Activated CD4-positive, alpha-beta T cell treated with anti-CD3 and anti-CD28 coated beads for 1 hour (primary cell): ENCODE results near the gene SLC6A18.
A peak's percentile ranks its signal among the peaks of the same experiment; 100 is the strongest.

Experiments used
- DNase-seq: peaks from one replicate; pipeline ENCODE4 v3.0.0-alpha.2; 2020

The SLC6A18 gene

GRCh38 chr5:1240496-1241260 is 15.5 kb downstream of the SLC6A18 start:
- DNase-seq, result no peak

DNA sequence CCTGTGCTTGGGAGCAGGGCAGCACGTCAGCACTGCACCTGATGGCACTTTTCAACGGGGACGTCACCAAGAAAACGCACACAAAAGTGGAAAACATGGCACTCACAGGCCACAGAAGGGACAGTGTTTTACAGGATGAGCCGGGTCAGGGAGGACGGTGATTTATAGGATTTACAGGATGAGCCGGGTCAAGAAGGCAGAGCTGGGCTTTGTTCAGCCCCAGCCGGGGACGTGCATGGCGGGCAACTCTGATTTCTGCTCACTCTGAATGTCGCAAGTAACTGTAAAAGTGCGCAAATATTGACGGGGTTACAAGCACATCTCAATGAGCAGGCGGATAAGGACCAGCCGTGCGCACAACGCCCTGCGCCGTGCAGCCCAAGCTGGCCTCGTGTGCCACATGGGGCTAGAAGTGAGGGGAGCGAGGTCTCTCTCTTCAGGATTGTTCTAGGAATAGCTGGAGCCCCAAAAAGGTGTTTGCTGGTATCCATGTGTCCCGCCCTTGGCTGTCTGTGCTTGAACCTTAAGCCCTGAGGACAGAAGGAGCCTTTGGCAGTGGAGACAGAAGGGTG is 16.4 kb downstream of the SLC6A18 start:
- no peak for DNase-seq

DNA sequence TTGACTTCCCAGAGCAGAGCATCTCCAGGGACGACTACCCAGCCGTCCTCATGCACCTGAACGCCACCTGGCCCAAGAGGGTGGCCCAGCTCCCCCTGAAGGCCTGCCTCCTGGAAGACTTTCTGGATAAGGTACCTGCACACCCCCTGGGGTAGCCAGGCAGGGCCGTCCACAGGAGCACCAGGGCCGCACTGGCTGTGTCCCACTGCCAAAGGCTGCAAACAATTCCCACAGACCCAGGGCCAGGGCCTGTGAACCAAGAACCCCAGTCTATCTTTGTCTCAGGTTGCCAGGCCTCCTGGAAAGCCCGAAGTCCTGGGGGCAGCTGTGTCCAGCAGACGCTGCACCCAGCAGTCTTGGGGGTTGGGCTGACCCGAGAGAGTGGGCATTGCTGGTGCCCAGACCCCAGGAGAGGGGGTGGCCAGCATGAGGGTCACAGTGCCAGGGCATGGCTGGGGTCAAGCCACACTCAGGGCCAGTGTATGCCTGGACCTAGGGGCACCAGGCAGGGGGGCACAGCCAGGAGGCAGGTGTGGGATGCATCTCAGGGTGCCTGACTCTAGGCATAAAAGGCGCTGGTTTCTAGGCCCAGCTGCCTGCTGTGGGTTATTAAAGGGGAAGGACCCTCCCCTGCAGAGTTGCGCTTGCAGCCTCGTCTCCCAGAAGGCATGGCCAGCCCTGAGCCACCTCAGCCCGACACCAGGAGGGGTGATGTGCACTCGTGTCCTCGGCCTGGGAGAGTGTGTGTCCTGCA is 17.7 kb downstream of the SLC6A18 start:
- no peak for DNase-seq

GRCh38 chr5:1243487-1244130 is 18.4 kb downstream of the SLC6A18 start:
- DNase-seq, result no peak

DNA sequence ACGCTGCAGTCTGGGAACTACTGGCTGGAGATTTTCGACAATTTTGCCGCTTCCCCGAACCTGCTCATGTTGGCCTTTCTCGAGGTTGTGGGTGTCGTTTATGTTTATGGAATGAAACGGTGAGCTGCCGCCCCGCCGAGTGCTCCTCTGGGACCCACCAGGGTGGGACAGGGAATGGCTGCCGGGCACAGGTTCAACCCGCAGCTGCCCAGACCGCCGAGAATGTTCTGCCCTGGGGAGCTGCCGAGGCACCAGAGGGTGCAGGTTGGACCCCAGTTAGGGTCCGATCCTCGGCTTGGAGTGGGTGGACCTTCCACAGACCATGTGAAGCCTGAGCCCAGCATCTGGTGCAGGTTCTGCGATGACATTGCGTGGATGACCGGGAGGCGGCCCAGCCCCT is 19.1 kb downstream of the SLC6A18 start:
- no peak for DNase-seq

GRCh38 chr5:1244976-1245375 is 19.8 kb downstream of the SLC6A18 start:
- DNase-seq, result no peak

GRCh38 chr5:1245905-1246576 is 20.9 kb downstream of the SLC6A18 start:
- DNase-seq, result no peak

DNA sequence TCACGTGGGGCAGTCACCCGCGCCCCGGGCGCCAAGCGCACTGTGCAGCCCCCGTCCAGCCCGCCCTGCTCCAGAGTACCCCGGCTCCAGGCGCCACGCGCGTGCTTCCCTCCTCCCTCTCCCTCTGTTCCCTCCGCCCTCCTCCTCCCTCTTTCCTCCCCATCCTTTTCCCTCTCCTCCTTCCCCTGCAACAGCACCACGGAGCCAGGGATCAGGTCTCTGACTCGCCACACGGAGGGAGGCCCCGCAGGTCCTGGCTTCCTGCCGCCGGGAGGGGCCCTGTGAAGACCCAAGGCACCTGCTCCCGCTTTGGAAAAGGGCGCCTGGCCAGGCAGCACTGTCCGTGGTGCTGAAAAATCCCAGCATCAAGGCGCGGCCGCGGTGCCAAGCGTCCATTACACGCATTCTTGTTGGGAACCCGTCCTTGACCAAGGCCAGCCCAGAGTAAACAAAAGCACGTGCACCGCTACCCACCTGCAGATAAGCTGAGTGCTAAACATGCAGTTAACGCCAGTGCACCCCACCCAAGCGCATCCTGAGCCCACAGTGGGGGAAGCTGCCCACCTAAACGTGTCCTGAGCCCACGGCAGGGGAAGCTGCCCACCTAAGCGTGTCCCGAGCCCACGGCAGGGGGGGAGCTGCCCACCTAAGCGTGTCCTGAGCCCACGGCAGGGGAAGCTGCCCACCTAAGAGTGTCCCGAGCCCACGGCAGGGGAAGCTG is 21.7 kb downstream of the SLC6A18 start:
- no peak for DNase-seq

DNA sequence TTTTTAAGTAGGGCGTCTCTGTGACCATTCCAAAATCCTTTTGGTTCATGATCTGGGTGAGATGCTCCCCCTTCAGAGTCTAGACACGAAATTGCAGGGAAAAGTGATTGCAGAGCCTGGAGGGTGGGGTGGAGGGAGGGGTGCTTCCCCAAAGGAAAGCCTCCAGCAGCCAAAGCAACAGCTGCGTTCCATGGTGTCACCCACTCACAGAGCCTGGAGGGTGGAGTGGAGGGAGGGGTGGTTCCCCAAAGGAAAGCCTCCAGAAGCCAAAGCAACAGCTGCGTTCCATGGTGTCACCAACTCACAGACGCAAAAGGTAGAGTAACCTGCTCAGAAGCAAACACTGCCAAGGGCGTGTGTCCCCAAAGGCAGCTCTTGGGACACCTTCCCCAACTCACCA is 22.6 kb downstream of the SLC6A18 start:
- DNase-seq, result no peak

DNA sequence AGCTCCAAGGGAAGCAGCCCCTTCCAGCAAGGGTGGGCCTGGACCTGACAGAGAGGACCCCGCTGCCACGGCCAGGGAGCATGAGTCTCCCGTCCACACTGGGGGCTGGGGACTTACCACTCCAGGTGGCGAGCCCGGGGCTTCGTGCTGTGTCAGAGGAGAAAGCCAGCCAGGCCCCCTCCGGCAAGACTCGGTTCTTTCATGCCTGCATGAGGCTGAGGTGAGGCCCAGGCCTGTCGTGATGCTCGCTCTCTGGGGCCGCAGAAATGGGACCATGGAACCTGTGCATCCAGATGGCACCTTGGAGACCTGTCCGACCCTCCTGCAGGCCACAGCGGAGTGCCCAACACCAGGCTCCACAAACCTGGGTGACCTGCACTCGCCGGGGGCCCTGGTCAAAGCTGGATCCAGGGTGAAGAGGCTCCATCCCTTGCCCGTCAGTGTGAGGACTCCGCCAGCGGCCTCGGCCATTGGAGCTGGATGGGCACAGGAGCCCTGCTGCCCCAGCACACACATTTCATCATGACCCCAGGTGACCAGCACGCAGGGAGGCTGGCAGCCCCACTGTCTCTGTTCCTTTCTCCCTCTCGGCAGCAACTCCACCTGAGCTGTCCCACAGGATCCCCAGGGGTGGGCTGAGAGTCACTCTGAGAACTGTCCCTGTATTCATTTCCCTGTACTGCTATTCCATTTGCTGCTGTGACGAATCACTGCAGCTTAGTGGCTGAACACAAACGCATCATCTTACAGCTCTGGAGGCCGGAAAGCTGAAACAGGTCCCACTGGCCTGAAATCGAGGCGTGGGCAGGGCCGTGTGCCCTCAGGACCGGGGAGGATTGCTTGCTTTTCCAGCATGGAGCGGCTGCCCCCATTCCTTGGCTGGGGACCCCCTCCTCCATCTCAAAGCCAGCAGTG is 24.4 kb downstream of the SLC6A18 start:
- no peak for DNase-seq

DNA sequence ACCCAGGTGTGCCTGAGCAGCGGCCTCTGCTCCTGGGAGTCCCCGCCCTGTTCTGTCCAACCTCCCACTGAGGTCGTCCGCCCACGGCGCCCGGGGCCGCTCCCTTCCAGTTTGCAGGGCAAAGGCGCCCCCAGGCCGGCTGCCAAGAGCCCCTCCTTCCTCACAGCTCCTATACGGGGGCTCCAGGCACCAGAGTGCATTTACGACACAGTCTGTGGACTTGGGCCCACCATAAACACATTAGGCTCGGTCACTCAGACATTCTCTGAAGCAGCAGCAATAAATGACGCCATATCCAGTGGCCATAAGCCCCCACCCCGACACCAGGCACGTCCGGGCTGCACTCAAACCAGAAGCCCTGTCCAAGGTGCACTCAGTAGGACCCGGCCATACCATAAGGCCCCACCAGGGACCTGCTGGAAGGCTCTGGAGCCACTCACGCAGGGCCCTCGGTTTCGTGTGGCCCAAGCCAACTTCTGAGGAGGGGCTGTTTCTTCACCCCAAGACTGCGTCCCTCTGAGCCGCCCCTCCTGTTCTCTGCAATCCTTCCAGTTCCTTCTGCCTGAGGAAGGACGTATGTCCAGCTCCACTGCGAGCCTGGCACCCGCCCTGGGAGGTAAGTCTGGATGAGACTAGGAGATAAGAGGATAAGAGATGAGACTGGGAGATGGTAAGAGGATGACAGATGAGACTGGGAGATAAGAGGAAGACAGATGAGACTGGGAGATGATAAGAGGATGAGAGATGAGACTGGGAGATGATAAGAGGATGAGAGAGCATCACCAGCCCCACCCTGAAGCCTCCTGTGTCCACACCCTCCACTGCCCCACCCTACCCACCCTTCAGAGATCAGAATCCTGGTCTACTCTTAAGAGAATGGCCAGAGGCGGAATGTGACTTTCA is 26.7 kb downstream of the SLC6A18 start:
- no peak for DNase-seq

GRCh38 chr5:1252681-1253080 is 27.5 kb downstream of the SLC6A18 start:
- no peak for DNase-seq

DNA sequence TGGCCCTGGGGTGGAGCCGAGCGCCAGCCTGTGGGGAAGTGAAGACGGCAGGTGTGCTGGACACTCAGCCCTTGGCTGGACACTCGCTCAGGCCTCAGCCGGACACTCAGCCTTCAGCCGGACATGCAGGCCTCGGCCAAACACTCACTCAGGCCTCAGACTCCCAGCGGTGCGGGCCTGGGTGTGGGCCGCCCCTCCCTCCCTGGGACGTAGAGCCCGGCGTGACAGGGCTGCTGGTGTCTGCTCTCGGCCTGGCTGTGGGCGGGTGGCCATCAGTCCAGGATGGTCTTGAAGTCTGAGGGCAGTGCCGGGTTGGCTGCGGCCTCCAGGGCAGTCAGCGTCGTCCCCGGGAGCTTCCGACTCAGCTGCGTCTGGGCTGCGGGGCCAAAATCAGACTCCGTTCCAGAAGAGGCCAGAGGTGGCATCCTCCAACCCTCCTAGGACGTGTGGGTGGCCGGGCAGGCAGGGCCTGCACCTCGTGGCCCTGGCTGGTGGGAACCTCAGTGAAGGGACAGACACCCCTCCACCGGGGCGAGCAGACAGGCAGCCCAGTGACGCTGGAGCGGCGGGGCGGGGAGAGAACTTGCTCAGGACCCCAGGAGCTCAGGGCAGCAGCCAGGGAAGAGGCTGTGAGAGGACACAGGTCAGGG is 28.4 kb downstream of the SLC6A18 start:
- DNase-seq, result no peak

DNA sequence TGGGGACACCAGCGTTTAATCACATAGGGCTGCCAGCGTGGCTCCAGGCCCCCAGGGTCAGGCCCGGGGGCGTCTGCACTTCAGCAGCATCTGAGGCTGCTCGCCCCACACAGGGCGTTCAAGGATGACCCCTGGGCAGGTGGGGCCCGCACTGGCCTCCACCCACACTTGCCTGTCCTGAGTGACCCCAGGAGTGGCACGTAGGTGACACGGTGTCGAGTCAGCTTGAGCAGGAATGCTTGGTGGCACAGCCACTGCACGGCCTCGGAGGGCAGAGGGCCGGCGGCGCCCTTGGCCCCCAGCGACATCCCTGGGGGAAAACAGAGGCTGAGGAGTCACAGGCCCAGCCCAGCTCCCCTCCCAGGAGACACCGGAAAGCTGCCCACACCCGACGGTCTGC is 29.0 kb downstream of the SLC6A18 start:
- no peak for DNase-seq

GRCh38 chr5:1255081-1255561 is 29.9 kb downstream of the SLC6A18 start:
- DNase-seq, result peak; percentile 22

GRCh38 chr5:1256776-1257175 is 31.6 kb downstream of the SLC6A18 start:
- no peak for DNase-seq

DNA sequence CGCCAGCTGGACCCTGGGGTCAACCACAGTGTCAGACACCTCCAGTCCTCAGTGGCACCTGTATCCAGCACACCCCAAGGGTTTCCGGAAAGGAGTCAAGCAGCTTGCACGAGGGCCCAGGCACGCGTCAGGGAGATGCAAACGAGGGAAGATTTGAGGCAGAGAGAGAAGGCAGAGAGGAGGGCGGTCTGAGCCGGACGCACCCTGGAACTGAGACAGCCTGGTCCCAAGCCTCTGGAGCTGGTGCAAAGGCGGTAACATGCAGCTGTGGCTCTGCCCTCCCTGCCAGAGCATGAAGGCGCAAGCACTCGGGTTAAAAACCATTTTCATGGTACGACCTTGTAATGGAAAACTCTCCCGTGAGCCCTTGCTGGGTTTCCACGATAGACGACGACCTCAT is 32.2 kb downstream of the SLC6A18 start:
- DNase-seq, result no peak

GRCh38 chr5:1257841-1258240 is 32.7 kb downstream of the SLC6A18 start:
- DNase-seq, result no peak

DNA sequence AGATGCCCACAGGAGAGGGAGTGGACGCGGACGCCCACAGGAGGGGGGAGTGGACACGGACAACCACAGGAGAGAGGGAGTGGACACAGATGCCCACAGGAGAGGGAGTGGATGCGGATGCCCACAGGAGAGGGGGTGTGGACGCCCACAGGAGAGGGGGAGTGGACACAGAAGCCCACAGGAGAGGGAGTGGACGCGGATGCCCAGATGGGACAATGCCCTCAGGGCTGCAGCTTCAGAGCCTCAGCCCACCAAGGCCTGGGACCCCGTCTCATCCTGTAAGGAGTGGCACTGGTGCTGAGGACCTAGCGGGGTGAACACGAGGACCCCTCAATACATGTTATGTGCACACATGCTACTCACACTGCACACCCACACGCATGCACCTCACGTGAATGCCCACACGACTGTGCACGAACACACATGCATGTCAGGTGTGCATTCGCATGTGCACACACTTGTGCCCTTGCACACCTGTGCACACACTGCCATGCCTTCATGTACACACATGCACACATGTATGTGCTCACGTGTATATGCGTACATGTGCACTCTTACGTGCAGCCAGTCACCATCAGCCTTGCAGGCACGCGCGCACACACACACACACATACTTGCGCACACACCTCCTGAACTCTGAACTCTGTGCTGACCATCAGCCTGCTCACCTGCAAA is 34.8 kb downstream of the SLC6A18 start:
- DNase-seq, result no peak
